Trophoblast cell (in vitro differentiated cells and primary cell): ENCODE measurements around the gene CENPE.

ENCODE experiments used
- DNase-seq, 2 donors: peaks; one replicate each; pipeline ENCODE4 v3.0.0-alpha.2; 2016
- H2AFZ ChIP-seq: 2 replicates; pipeline ENCODE4 v1.6.1; 2013; ENCODE audit warnings: low read length, moderate library complexity, mild to moderate bottlenecking; ENCODE audit not compliant: insufficient read depth, poor library complexity
- H2AK5ac ChIP-seq: 2 replicates; pipeline ENCODE4 v1.6.1; 2013; ENCODE audit warnings: mild to moderate bottlenecking, low read length
- H2BK120ac ChIP-seq: 2 replicates; pipeline ENCODE4 v1.6.1; 2013; ENCODE audit warnings: low read length, mild to moderate bottlenecking, moderate library complexity; ENCODE audit not compliant: insufficient read depth, poor library complexity
- H2BK12ac ChIP-seq: 2 replicates; pipeline ENCODE4 v1.6.1; 2013; ENCODE audit warnings: mild to moderate bottlenecking, low read length, moderate library complexity
- H2BK5ac ChIP-seq: 2 replicates; pipeline ENCODE4 v1.6.1; 2013; ENCODE audit warnings: low read length, low read depth, moderate library complexity, mild to moderate bottlenecking; ENCODE audit not compliant: poor library complexity
- H3K14ac ChIP-seq: 2 replicates; pipeline ENCODE4 v1.6.1; 2013; ENCODE audit warnings: mild to moderate bottlenecking, low read length
- H3K18ac ChIP-seq: 2 replicates; pipeline ENCODE4 v1.6.1; 2013; ENCODE audit warnings: mild to moderate bottlenecking, low read length
- H3K23ac ChIP-seq: 2 replicates; pipeline ENCODE4 v1.6.1; 2013; ENCODE audit warnings: low read length
- H3K27ac ChIP-seq: 2 replicates; pipeline ENCODE4 v1.5.1; 2013; ENCODE audit warnings: low read depth, mild to moderate bottlenecking, inconsistent platforms, low read length, moderate library complexity
- H3K27me3 ChIP-seq: 2 replicates; pipeline ENCODE4 v1.6.1; 2013; ENCODE audit warnings: inconsistent platforms, mild to moderate bottlenecking, low read length, moderate library complexity; ENCODE audit not compliant: insufficient read depth
- H3K36me3 ChIP-seq, 2 experiments: 1 replicate in 1 of 2; 2 replicates in 1 of 2; pipeline ENCODE4 v1.6.1; 2013; ENCODE audit warnings: low read length in 2 of 2, mild to moderate bottlenecking in 2 of 2, moderate library complexity in 1 of 2; ENCODE audit not compliant: insufficient read depth in 2 of 2, control insufficient read depth in 1 of 2
- H3K4ac ChIP-seq: 2 replicates; pipeline ENCODE4 v1.6.1; 2013; ENCODE audit warnings: low read depth, mild to moderate bottlenecking, low read length, moderate library complexity
- H3K4me1 ChIP-seq, 2 experiments: 1 replicate in 1 of 2; 2 replicates in 1 of 2; pipeline ENCODE4 v1.6.1; 2013; ENCODE audit warnings: low read length in 2 of 2, mild to moderate bottlenecking in 2 of 2, moderate library complexity in 1 of 2; ENCODE audit not compliant: insufficient read depth in 2 of 2, control insufficient read depth in 1 of 2
- H3K4me2 ChIP-seq: 2 replicates; pipeline ENCODE4 v1.6.1; 2013; ENCODE audit warnings: inconsistent platforms, mild to moderate bottlenecking, low read length, moderate library complexity
- H3K4me3 ChIP-seq: 2 replicates; pipeline ENCODE4 v1.5.1; 2013; ENCODE audit warnings: mild to moderate bottlenecking, low read depth, low read length, inconsistent platforms
- H3K79me1 ChIP-seq: one replicate; pipeline ENCODE4 v1.6.1; 2013; ENCODE audit warnings: low read length
- H3K79me2 ChIP-seq: 2 replicates; pipeline ENCODE4 v1.6.1; 2013; ENCODE audit warnings: low read length, mild to moderate bottlenecking; ENCODE audit not compliant: control insufficient read depth, insufficient read depth, poor library complexity
- H3K9ac ChIP-seq: 2 replicates; pipeline ENCODE4 v1.6.1; 2013; ENCODE audit warnings: mild to moderate bottlenecking, low read length
- H3K9me3 ChIP-seq: 2 replicates; pipeline ENCODE4 v1.6.1; 2013; ENCODE audit warnings: low read depth, mild to moderate bottlenecking, control low read depth, inconsistent platforms, low read length; ENCODE audit not compliant: insufficient read depth
- H4K12ac ChIP-seq: 2 replicates; pipeline ENCODE4 v1.6.1; 2013; ENCODE audit warnings: low read depth, mild to moderate bottlenecking, low read length, moderate library complexity
- H4K8ac ChIP-seq: 2 replicates; pipeline ENCODE4 v1.6.1; 2013; ENCODE audit warnings: low read depth, mild to moderate bottlenecking, low read length, moderate library complexity
- H4K91ac ChIP-seq: one replicate; pipeline ENCODE4 v1.6.1; 2013; ENCODE audit warnings: low read depth, mild to moderate bottlenecking, low read length, moderate library complexity
- WGBS: extraction: QIAGEN DNeasy Blood & Tissue Kit; methylation state at CpG from one replicate; pipeline ENCODE4 v1.1.7; 2013; ENCODE audit warnings: missing lambda C conversion rate; ENCODE audit not compliant: insufficient read length, insufficient coverage; ENCODE audit errors: extremely low coverage; 5-methylcytosine and 5-hydroxymethylcytosine counted together

CENPE gene

DNA sequence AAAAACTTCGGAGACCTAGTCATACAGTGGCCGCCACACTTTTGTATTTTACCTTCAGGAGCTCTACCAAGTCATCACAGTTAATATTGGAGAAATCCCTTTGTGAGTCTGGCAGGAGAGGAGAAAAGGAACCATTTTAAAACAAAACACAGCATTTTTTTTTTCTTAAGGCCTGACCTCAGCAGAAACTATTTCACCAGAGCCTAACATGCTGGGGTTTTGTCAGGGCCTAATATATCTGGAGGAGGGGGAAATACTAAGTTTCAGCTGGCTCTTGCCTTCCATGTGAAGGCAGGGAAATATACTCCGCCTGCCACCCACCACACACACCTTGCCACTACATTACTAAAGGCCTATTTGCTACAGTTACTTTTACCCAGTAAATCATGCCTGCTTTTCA lies 72.0 kb downstream of the CENPE start:
- H3K14ac ChIP-seq: no peak overlapping the region
- H3K4ac ChIP-seq: no peak overlapping the region
- no peak overlapping the region for H2BK12ac ChIP-seq
- no peak for DNase-seq
- H3K36me3 ChIP-seq: peaks cover 0 to 2% of the 10 kb centered on the region in 2 experiments
- H3K18ac ChIP-seq: no peak overlapping the region
- H3K4me1 ChIP-seq: no peaks in the 10 kb centered on the region
- no peaks in the 10 kb centered on the region for H3K79me1 ChIP-seq
- H3K4me2 ChIP-seq: no peak overlapping the region
- no peak overlapping the region for H4K12ac ChIP-seq
- H3K27ac ChIP-seq: no peak overlapping the region
- H3K27me3 ChIP-seq: no peaks in the 10 kb centered on the region
- no peak overlapping the region for H3K9ac ChIP-seq
- no peak overlapping the region for H4K8ac ChIP-seq
- H3K9me3 ChIP-seq: no peaks in the 10 kb centered on the region
- no peak overlapping the region for H4K91ac ChIP-seq
- no peak overlapping the region for H2BK120ac ChIP-seq
- no peak overlapping the region for H2BK5ac ChIP-seq
- WGBS: no CpG with 5 or more reads among the region's 3 CpGs
- H2AK5ac ChIP-seq: no peak overlapping the region
- H2AFZ ChIP-seq: no peak overlapping the region
- no peak overlapping the region for H3K23ac ChIP-seq
- no peaks in the 10 kb centered on the region for H3K79me2 ChIP-seq
- H3K4me3 ChIP-seq: no peak overlapping the region

DNA sequence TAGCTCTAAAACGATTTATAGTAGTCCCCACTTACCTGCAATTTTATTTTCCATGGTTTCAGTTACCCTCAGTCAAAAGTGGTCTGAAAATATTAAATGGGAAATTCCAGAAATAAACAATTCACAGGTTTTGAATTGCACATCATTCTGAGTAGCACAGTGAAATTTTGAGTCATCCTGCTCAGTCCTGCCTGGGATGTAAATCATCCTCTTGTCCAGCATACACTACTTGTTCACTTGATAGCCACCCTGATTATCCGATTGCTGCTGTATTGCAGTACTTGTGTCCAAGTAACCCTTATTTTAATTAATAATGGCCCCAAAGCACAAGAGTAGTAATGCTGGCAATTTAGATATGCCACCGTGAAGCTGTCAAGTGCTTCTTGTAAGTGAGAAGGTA lies 75.0 kb downstream of the CENPE start:
- Histone ChIP-seq H2AK5ac (no peak overlapping the region), H3K23ac (no peak overlapping the region), H4K12ac (no peak overlapping the region), H3K14ac (no peak overlapping the region), H2BK5ac (no peak overlapping the region), H3K79me1 (no peaks in the 10 kb centered on the region), H3K36me3 (peaks cover 0 to 2% of the 10 kb centered on the region in 2 experiments), H3K4me2 (no peak overlapping the region), H3K4me3 (no peak overlapping the region), H3K4ac (no peak overlapping the region), H3K9me3 (no peaks in the 10 kb centered on the region), H3K27ac (no peak overlapping the region), H3K27me3 (no peaks in the 10 kb centered on the region), H3K18ac (no peak overlapping the region), H3K9ac (no peak overlapping the region), H2AFZ (no peak overlapping the region), H3K4me1 (no peaks in the 10 kb centered on the region), H3K79me2 (no peaks in the 10 kb centered on the region), H4K8ac (no peak overlapping the region), H2BK120ac (no peak overlapping the region), H2BK12ac (no peak overlapping the region), H4K91ac (no peak overlapping the region)
- no CpG with 5 or more reads among the region's 3 CpGs for WGBS
- DNase-seq: no peak

DNA sequence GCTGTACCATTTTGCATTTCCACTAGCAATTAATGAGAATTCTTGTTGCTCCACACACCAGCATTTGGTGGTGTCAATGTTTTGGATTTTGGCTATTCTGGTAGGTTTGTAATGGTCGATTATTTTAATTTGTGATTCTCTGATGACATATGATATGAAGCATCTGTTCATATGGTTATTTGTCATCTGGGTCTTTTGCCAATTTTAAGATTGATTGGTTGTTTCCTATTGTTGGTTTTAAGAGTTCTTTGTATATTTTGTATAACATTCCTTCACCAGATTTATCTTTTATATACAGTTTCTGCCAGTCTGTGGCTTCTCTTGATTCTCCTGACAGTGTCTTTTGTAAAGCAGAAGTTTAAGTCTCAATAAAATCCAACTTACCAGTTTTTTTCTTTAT lies 80.0 kb downstream of the CENPE start:
- Histone ChIP-seq H4K91ac (no peak overlapping the region), H2BK12ac (no peak overlapping the region), H3K4me3 (no peak overlapping the region), H3K36me3 (peaks cover 0 to 2% of the 10 kb centered on the region in 2 experiments), H3K18ac (no peak overlapping the region), H3K14ac (no peak overlapping the region), H3K4me2 (no peak overlapping the region), H2AFZ (no peak overlapping the region), H2AK5ac (no peak overlapping the region), H3K9me3 (no peaks in the 10 kb centered on the region), H3K4me1 (no peaks in the 10 kb centered on the region), H3K27ac (no peak overlapping the region), H4K12ac (no peak overlapping the region), H3K4ac (no peak overlapping the region), H3K23ac (no peak overlapping the region), H4K8ac (no peak overlapping the region), H2BK5ac (no peak overlapping the region), H3K9ac (no peak overlapping the region), H2BK120ac (no peak overlapping the region), H3K79me2 (no peaks in the 10 kb centered on the region), H3K79me1 (no peaks in the 10 kb centered on the region), H3K27me3 (no peaks in the 10 kb centered on the region)
- WGBS: no CpG with 5 or more reads among the region's 1 CpG
- no peak for DNase-seq

- no peak overlapping the region for H4K91ac ChIP-seq
- no peak overlapping the region for H3K4me3 ChIP-seq
- H3K9me3 ChIP-seq: no peaks in the 10 kb centered on the region
- DNase-seq: no peak
- H3K79me1 ChIP-seq: no peaks in the 10 kb centered on the region
- H2BK5ac ChIP-seq: no peak overlapping the region
- no peak overlapping the region for H3K14ac ChIP-seq
- no peak overlapping the region for H3K4me2 ChIP-seq
- no peak overlapping the region for H3K18ac ChIP-seq
- no peaks in the 10 kb centered on the region for H3K4me1 ChIP-seq
- H4K12ac ChIP-seq: no peak overlapping the region
- no peak overlapping the region for H3K27ac ChIP-seq
- H3K23ac ChIP-seq: no peak overlapping the region
- WGBS: no CpG with 5 or more reads among the region's 4 CpGs
- no peak overlapping the region for H2BK120ac ChIP-seq
- H3K27me3 ChIP-seq: no peaks in the 10 kb centered on the region
- H3K36me3 ChIP-seq: peaks cover 2 to 5% of the 10 kb centered on the region in 2 experiments
- no peak overlapping the region for H4K8ac ChIP-seq
- no peak overlapping the region for H2AFZ ChIP-seq
- no peak overlapping the region for H3K4ac ChIP-seq
- H3K79me2 ChIP-seq: no peaks in the 10 kb centered on the region
- no peak overlapping the region for H2BK12ac ChIP-seq
- no peak overlapping the region for H3K9ac ChIP-seq
- no peak overlapping the region for H2AK5ac ChIP-seq
These were observed 86.5 kb downstream of the CENPE start for GRCh38 chr4:103111598-103111997.
